CD14-positive monocyte (primary cell): ENCODE data around the gene HSPBAP1. TPM values are rescaled to one million over a fixed set of nuclear protein-coding genes. Genes with fewer than 3 reads are reported as not detected.

Source experiments
- DNase-seq, 3 donors: peaks; one replicate each; pipeline ENCODE4 v3.0.0-alpha.2; 2011 to 2022
- H2AFZ ChIP-seq: 2 replicates; pipeline ENCODE4 v1.6.0; 2012; ENCODE audit warnings: mild to moderate bottlenecking, low read depth, low read length, inconsistent platforms; ENCODE audit not compliant: insufficient read depth, poor library complexity, severe bottlenecking
- H3K27ac ChIP-seq, 2 donors: 1 replicate in 1 of 2; 2 replicates in 1 of 2; pipeline ENCODE4 v1.5.1; 2012 to 2013; ENCODE audit warnings: low read length in 2 of 2, control low read depth in 1 of 2, inconsistent platforms in 1 of 2, low read depth in 1 of 2, mild to moderate bottlenecking in 1 of 2
- H3K27me3 ChIP-seq, 2 donors: one replicate each; pipeline versions ENCODE4 v1.6.0 to v1.6.1; 2011 to 2013; ENCODE audit warnings: low read length in 2 of 2; ENCODE audit not compliant: control insufficient read depth in 2 of 2, insufficient read depth in 2 of 2
- H3K36me3 ChIP-seq, 2 donors: replicated peaks in 1 of 2; 1 replicate in 1 of 2; 2 replicates in 1 of 2; pipeline versions ENCODE4 v1.5.1 to v1.6.1; 2012 to 2013; ENCODE audit warnings: low read length in 2 of 2, control low read depth in 1 of 2, inconsistent platforms in 1 of 2, mild to moderate bottlenecking in 1 of 2; ENCODE audit not compliant: insufficient read depth in 2 of 2, control insufficient read depth in 1 of 2
- H3K4me1 ChIP-seq, 2 donors: 1 replicate in 1 of 2; 2 replicates in 1 of 2; pipeline versions ENCODE4 v1.5.1 to v1.6.1; 2012 to 2013; ENCODE audit warnings: low read length in 2 of 2, control low read depth in 1 of 2, inconsistent platforms in 1 of 2, mild to moderate bottlenecking in 1 of 2, moderate library complexity in 1 of 2; ENCODE audit not compliant: insufficient read depth in 2 of 2, control insufficient read depth in 1 of 2
- H3K4me2 ChIP-seq: replicated peaks from 2 replicates; pipeline ENCODE3; 2012; ENCODE audit warnings: low read length, moderate library complexity, mild to moderate bottlenecking; ENCODE audit not compliant: poor library complexity, severe bottlenecking; ENCODE audit errors: extremely low read depth
- H3K4me3 ChIP-seq, 3 experiments: fragments of 200-600 bp in 1 of 3; sonication (generic) in 1 of 3; replicated peaks in 1 of 3; 1 replicate in 2 of 3; 2 replicates in 1 of 3; pipeline ENCODE4 v1.5.1; 2011 to 2013; ENCODE audit warnings: low read length in 3 of 3, mild to moderate bottlenecking in 3 of 3, control low read depth in 2 of 3, low read depth in 2 of 3, inconsistent platforms in 1 of 3, moderate library complexity in 1 of 3
- H3K79me2 ChIP-seq: 2 replicates; pipeline ENCODE4 v1.6.0; 2012; ENCODE audit warnings: mild to moderate bottlenecking, control low read depth, inconsistent platforms, low read length, moderate library complexity; ENCODE audit not compliant: insufficient read depth
- H3K9ac ChIP-seq: 2 replicates; pipeline ENCODE4 v1.6.0; 2017; ENCODE audit warnings: low read length, mild to moderate bottlenecking; ENCODE audit not compliant: insufficient read depth, poor library complexity, severe bottlenecking
- H3K9me3 ChIP-seq, 2 donors: replicated peaks in 1 of 2; 1 replicate in 1 of 2; 2 replicates in 1 of 2; pipeline versions ENCODE4 v1.5.1 to v1.6.1; 2012 to 2013; ENCODE audit warnings: low read length in 2 of 2, control low read depth in 1 of 2; ENCODE audit not compliant: control insufficient read depth in 1 of 2, insufficient read depth in 1 of 2
- H4K20me1 ChIP-seq: 2 replicates; pipeline ENCODE4 v1.6.0; 2012; ENCODE audit warnings: mild to moderate bottlenecking, low read length, control low read depth, moderate library complexity; ENCODE audit not compliant: insufficient read depth
- H3K27ac Mint-ChIP-seq, 7 donors: one replicate each; pipeline ENCODE4 v1.8.0; 2020; ENCODE audit warnings: mild to moderate bottlenecking in 7 of 7, mixed read lengths in 7 of 7, moderate library complexity in 6 of 7, inconsistent platforms in 2 of 7
- H3K27me3 Mint-ChIP-seq, 3 donors: one replicate each; pipeline ENCODE4 v1.8.0; 2021 to 2022; ENCODE audit warnings: low read depth in 3 of 3, mild to moderate bottlenecking in 3 of 3, mixed read lengths in 3 of 3, moderate library complexity in 3 of 3, inconsistent platforms in 1 of 3
- H3K36me3 Mint-ChIP-seq, 2 donors: one replicate each; pipeline ENCODE4 v1.8.0; 2020; ENCODE audit warnings: mixed read lengths in 2 of 2, inconsistent platforms in 1 of 2, mild to moderate bottlenecking in 1 of 2
- H3K4me1 Mint-ChIP-seq: one replicate; pipeline ENCODE4 v1.8.0; 2020; ENCODE audit warnings: mild to moderate bottlenecking, mixed read lengths
- H3K4me3 Mint-ChIP-seq, 2 donors: one replicate each; pipeline ENCODE4 v1.8.0; 2020; ENCODE audit warnings: mild to moderate bottlenecking in 2 of 2, mixed read lengths in 2 of 2, moderate library complexity in 1 of 2
- H3K9me3 Mint-ChIP-seq, 7 donors: one replicate each; pipeline ENCODE4 v1.8.0; 2020 to 2022; ENCODE audit warnings: mixed read lengths in 7 of 7, mild to moderate bottlenecking in 6 of 7, moderate library complexity in 6 of 7, inconsistent platforms in 2 of 7
- CTCF ChIP-seq: fragments of 200-600 bp; IDR thresholded peaks from one replicate; pipeline ENCODE4 v1.8.0; 2022; ENCODE audit warnings: antibody characterized with exemption, mild to moderate bottlenecking
- WGBS: methylation state at CpG from one replicate; pipeline ENCODE4 v1.1.5; 2013; ENCODE audit warnings: missing lambda C conversion rate; ENCODE audit not compliant: insufficient coverage; 5-methylcytosine and 5-hydroxymethylcytosine counted together
- intact Hi-C, 2 donors: fragments of 100-400 bp; cut with micrococcal nuclease; formaldehyde crosslinking; loops; one replicate each; pipeline versions ENCODE4 v1.15.0 to v1.15.1; 2023
- polyA plus RNA-seq, 3 donors: library from polyadenylated mRNA; depleted of rRNA in 1 of 3; unstranded in 2 of 3; stranded (reverse) in 1 of 3; fragments of 300-500 nt in 2 of 3; fragments of >200 nt in 1 of 3; fragmentation: Illumina TruSeq in 2 of 3; gene quantifications; 1 replicate in 2 of 3; 2 replicates in 1 of 3; pipeline ENCODE4 v1.2.3, GENCODE V29; 2012 to 2021

The HSPBAP1 gene
- polyA plus RNA-seq, 3 donors, result 11.7 to 48.2 (median 11.9) TPM

GRCh38 chr3:122787872-122788271 lies 5.8 kb downstream of the HSPBAP1 start:
- Mint-ChIP-seq H3K4me1 (peaks cover 17% of the 10 kb centered on the region), H3K9me3 (peaks cover 0 to 2% (median 0%) of the 10 kb centered on the region in 7 donors), H3K27me3 (no peaks in the 10 kb centered on the region), H3K27ac (peak overlapping the region in 3 of 7 donors; percentile 16 to 23 (median 20)), H3K36me3 (peaks cover 19 to 21% of the 10 kb centered on the region in 2 donors), H3K4me3 (no peak overlapping the region)
- no peak overlapping the region for H3K4me3 ChIP-seq
- no peaks in the 10 kb centered on the region for H3K9me3 ChIP-seq
- peaks cover 16 to 29% of the 10 kb centered on the region in 2 donors for H3K36me3 ChIP-seq
- TF ChIP-seq CTCF, result no peak
- no peak overlapping the region for H3K4me2 ChIP-seq
- intact Hi-C loops, result no loop called here
- H3K4me1 ChIP-seq, result peaks cover 41 to 53% of the 10 kb centered on the region in 2 donors
- no peak overlapping the region for H3K9ac ChIP-seq
- peaks cover 89% of the 10 kb centered on the region for H3K79me2 ChIP-seq
- 100% methylated on average over 1 of the region's 2 CpGs for WGBS
- no peak for DNase-seq
- H3K27me3 ChIP-seq, result no peaks in the 10 kb centered on the region
- H4K20me1 ChIP-seq, result no peaks in the 10 kb centered on the region
- H2AFZ ChIP-seq, result no peak overlapping the region
- H3K27ac ChIP-seq, result peak overlapping the region in 1 of 2 donors; percentile 72

DNA sequence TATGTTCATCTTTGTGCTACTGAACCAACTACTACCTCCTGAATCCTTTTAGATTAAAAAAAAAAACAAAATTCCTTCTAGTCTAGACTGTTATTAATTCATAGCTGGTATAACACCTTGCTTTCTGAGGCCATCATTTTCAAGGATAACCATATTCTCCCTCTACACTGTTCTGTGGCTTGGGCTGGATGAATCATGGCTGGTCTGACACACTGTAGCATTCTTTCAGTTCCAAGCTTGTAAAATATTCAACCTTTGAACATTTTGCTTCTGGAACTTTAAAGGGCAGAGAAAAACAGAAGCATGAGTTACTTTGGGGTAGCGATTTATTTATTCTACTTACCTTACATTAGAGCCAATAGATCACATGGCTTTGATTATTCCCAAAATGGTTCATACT lies 7.6 kb downstream of the HSPBAP1 start:
- no peak for DNase-seq
- H3K27ac ChIP-seq, result no peak overlapping the region
- H3K4me1 Mint-ChIP-seq, result peaks cover 18% of the 10 kb centered on the region
- H3K79me2 ChIP-seq, result peaks cover 78% of the 10 kb centered on the region
- H4K20me1 ChIP-seq, result no peaks in the 10 kb centered on the region
- TF ChIP-seq CTCF, result no peak
- H3K9ac ChIP-seq, result no peak overlapping the region
- peaks cover 23 to 34% of the 10 kb centered on the region in 2 donors for H3K4me1 ChIP-seq
- peaks cover 16 to 31% of the 10 kb centered on the region in 2 donors for H3K36me3 ChIP-seq
- H3K4me2 ChIP-seq, result no peak overlapping the region
- no CpG with 5 or more reads among the region's 1 CpG for WGBS
- H3K27me3 ChIP-seq, result no peaks in the 10 kb centered on the region
- peak overlapping the region in 1 of 7 donors; percentile 23 for H3K27ac Mint-ChIP-seq
- no peaks in the 10 kb centered on the region for H3K27me3 Mint-ChIP-seq
- H3K9me3 ChIP-seq, result no peaks in the 10 kb centered on the region
- intact Hi-C loops, result no loop called here
- no peak overlapping the region for H3K4me3 ChIP-seq
- H3K4me3 Mint-ChIP-seq, result no peak overlapping the region
- peaks cover 26 to 27% of the 10 kb centered on the region in 2 donors for H3K36me3 Mint-ChIP-seq
- no peak overlapping the region for H2AFZ ChIP-seq
- H3K9me3 Mint-ChIP-seq, result peaks cover 0 to 5% (median 0%) of the 10 kb centered on the region in 7 donors
